ENCODE measurements around the gene FBN2.

DNA sequence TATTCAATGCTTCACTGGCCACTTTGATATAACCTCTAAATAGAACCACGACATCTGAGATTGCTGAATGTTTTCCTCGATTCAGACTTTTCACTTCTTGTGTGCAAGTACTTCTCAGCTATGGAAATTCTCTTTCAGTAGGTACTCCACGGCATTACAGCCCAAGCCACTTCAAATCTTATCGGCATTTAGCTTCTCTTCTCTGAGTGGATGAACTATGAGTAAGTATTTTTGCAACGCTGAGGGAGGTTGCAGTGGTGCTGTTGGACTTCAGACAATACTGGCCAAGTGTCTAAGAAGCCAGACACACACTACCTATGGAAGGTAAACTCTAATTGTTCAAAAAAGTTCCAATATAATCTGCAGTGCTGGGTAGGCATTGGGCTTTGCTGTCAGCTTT is 60.1 kb downstream of the FBN2 start:
- TF ChIP-seq GATA2 (IDR thresholded peaks at IDR 0.05; ENCODE audit: low read depth, low read length) (no peak), GATA3 (IDR thresholded peaks at IDR 0.05; ENCODE audit: low read depth, low read length) (no peak)

Data from SH-SY5Y (cell line).